Non-pigmented ciliary epithelial cell (primary cell): ENCODE data around the gene RNU6-8.

Experiments used
- DNase-seq: peaks from one replicate; pipeline ENCODE4 v3.0.0-alpha.2; 2010; ENCODE audit warnings: low read depth

RNU6-8 gene

GRCh38 chr14:32202998-32203882 is at the start of gene RNU6-8:
TSS of gene RNU6-8 (minus strand) at chr14:32203269.
- no peak for DNase-seq

GRCh38 chr14:32252030-32252670 is 49.1 kb upstream of the RNU6-8 start:
- peak; percentile 38 for DNase-seq

GRCh38 chr14:32251530-32251929 is 48.5 kb upstream of the RNU6-8 start:
- DNase-seq, result no peak

- DNase-seq, result no peak
These were observed 47.6 kb upstream of the RNU6-8 start for GRCh38 chr14:32250681-32251080.

- no peak for DNase-seq
These were observed 46.7 kb upstream of the RNU6-8 start for GRCh38 chr14:32249780-32250179.

GRCh38 chr14:32249371-32249770 is 46.3 kb upstream of the RNU6-8 start:
- no peak for DNase-seq

GRCh38 chr14:32246751-32247150 is 43.7 kb upstream of the RNU6-8 start:
- no peak for DNase-seq

GRCh38 chr14:32244404-32244803 is 41.3 kb upstream of the RNU6-8 start:
- no peak for DNase-seq

- no peak for DNase-seq
These were observed 30.2 kb upstream of the RNU6-8 start for GRCh38 chr14:32233260-32233659.

- DNase-seq, result no peak
These were observed 29.4 kb upstream of the RNU6-8 start for GRCh38 chr14:32232481-32232880.

GRCh38 chr14:32230695-32231280 is 27.7 kb upstream of the RNU6-8 start:
- DNase-seq, result peak; percentile 43

GRCh38 chr14:32230181-32230580 is 27.1 kb upstream of the RNU6-8 start:
- DNase-seq, result no peak

- DNase-seq, result no peak
These were observed 23.0 kb upstream of the RNU6-8 start for GRCh38 chr14:32226056-32226455.

- DNase-seq, result no peak
These were observed 22.4 kb upstream of the RNU6-8 start for GRCh38 chr14:32225378-32225920.

- DNase-seq, result no peak
These were observed 21.8 kb upstream of the RNU6-8 start for GRCh38 chr14:32224737-32225377.

GRCh38 chr14:32217301-32217700 is 14.2 kb upstream of the RNU6-8 start:
- no peak for DNase-seq

- no peak for DNase-seq
These were observed 9.8 kb upstream of the RNU6-8 start for GRCh38 chr14:32212833-32213232.

GRCh38 chr14:32211068-32211404 is 8.0 kb upstream of the RNU6-8 start:
- no peak for DNase-seq

GRCh38 chr14:32209471-32209870 is 6.4 kb upstream of the RNU6-8 start:
- DNase-seq, result no peak

- DNase-seq, result no peak
These were observed 5.4 kb upstream of the RNU6-8 start for GRCh38 chr14:32208490-32208889.

GRCh38 chr14:32206552-32206951 is 3.5 kb upstream of the RNU6-8 start:
- DNase-seq, result no peak

GRCh38 chr14:32205984-32206383 is 2.9 kb upstream of the RNU6-8 start:
- no peak for DNase-seq
